GM19463 (cell line): ENCODE data around the gene PCDHB10.
"Not testable (repeated sequence)": the region's sequence is repeated elsewhere in the genome, so short reads cannot be mapped to it uniquely, and the experiment has no call there.

ENCODE experiments used
- ATAC-seq: cut with Tn5 transposase; IDR thresholded peaks from one replicate; pipeline ENCODE4 v1.9.1; 2021; ENCODE audit warnings: mild to moderate bottlenecking, moderate library complexity; ENCODE audit not compliant: unreplicated experiment

Gene PCDHB10

GRCh38 chr5:141186897-141187512 is 5.1 kb upstream of the PCDHB10 start, which contains the start of gene PCDHB9:
Gene PCDHB9 (plus strand): TSS chr5:141187161. CDS start chr5:141187319, 158 bp downstream.
- no peak for ATAC-seq

DNA sequence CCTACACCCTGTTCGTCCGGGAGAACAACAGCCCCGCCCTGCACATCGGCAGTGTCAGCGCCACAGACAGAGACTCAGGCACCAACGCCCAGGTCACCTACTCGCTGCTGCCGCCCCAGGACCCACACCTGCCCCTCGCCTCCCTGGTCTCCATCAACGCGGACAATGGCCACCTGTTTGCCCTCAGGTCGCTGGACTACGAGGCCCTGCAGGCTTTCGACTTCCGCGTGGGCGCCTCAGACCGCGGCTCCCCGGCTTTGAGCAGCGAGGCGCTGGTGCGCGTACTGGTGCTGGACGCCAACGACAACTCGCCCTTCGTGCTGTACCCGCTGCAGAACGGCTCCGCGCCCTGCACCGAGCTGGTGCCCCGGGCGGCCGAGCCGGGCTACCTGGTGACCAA is 3.5 kb upstream of the PCDHB10 start:
- ATAC-seq = not testable (repeated sequence)

DNA sequence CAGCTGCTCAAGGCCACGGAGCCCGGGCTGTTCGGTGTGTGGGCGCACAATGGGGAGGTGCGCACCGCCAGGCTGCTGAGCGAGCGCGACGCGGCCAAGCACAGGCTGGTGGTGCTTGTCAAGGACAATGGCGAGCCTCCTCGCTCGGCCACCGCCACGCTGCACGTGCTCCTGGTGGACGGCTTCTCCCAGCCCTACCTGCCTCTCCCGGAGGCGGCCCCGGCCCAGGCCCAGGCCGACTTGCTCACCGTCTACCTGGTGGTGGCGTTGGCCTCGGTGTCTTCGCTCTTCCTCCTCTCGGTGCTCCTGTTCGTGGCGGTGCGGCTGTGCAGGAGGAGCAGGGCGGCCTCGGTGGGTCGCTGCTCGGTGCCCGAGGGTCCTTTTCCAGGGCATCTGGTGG is 3.0 kb upstream of the PCDHB10 start:
- not testable (repeated sequence) for ATAC-seq

- not testable (repeated sequence) for ATAC-seq
These were observed 2.2 kb downstream of the PCDHB10 start for GRCh38 chr5:141194332-141194731.

- no peak for ATAC-seq
These were observed 4.2 kb downstream of the PCDHB10 start for GRCh38 chr5:141196363-141196762.

- no peak for ATAC-seq
These were observed 7.4 kb downstream of the PCDHB10 start, which contains the start of gene PCDHB11 for GRCh38 chr5:141199359-141200235. Gene PCDHB11 (plus strand): TSS chr5:141199627. CDS start chr5:141199775, 148 bp downstream.

- ATAC-seq = not testable (repeated sequence)
These were observed 9.0 kb downstream of the PCDHB10 start for GRCh38 chr5:141201126-141201525.

DNA sequence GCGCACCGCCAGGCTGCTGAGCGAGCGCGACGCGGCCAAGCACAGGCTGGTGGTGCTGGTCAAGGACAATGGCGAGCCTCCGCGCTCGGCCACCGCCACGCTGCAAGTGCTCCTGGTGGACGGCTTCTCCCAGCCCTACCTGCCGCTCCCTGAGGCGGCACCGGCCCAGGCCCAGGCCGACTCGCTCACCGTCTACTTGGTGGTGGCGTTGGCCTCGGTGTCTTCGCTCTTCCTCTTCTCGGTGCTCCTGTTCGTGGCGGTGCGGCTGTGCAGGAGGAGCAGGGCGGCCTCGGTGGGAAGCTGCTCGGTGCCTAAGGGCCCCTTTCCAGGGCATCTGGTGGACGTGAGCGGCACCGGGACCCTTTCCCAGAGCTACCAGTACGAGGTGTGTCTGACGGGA is 9.5 kb downstream of the PCDHB10 start:
- ATAC-seq = not testable (repeated sequence)

GRCh38 chr5:141208478-141208877 is 16.3 kb downstream of the PCDHB10 start, which contains the start of gene PCDHB12:
Gene PCDHB12 (plus strand): TSS chr5:141208719. CDS start chr5:141208908, 189 bp downstream.
- no peak for ATAC-seq

- not testable (repeated sequence) for ATAC-seq
These were observed 18.1 kb downstream of the PCDHB10 start for GRCh38 chr5:141210281-141210680.

GRCh38 chr5:141210849-141211248 is 18.7 kb downstream of the PCDHB10 start:
- not testable (repeated sequence) for ATAC-seq

DNA sequence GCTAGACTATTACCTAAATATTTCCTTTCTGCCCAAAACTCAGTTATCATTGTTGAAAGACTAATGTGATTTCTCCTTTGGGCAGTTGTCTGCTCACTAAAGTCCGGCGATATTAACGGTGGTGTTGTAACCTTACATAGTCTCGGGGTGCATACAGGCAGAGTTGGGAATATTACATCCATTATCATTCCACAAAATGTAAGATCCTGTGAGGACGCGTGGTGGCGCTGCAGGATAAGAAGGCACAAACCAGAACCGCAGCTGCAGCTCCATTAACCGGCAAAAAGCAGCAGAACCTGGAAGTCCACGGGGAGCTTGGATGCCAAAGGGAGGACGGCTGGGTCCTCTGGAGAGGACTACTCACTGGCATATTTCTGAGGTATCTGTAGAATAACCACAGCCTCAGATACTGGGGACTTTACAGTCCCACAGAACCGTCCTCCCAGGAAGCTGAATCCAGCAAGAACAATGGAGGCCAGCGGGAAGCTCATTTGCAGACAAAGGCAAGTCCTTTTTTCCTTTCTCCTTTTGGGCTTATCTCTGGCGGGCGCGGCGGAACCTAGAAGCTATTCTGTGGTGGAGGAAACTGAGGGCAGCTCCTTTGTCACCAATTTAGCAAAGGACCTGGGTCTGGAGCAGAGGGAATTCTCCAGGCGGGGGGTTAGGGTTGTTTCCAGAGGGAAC is 21.6 kb downstream of the PCDHB10 start, which contains the start of gene PCDHB13:
Gene PCDHB13 (plus strand): TSS at position 264 of the 684 bp plus-strand sequence. CDS start 205 bp downstream, at position 469.
- ATAC-seq = not testable (repeated sequence)

GRCh38 chr5:141214583-141214982 is 22.4 kb downstream of the PCDHB10 start:
- not testable (repeated sequence) for ATAC-seq

DNA sequence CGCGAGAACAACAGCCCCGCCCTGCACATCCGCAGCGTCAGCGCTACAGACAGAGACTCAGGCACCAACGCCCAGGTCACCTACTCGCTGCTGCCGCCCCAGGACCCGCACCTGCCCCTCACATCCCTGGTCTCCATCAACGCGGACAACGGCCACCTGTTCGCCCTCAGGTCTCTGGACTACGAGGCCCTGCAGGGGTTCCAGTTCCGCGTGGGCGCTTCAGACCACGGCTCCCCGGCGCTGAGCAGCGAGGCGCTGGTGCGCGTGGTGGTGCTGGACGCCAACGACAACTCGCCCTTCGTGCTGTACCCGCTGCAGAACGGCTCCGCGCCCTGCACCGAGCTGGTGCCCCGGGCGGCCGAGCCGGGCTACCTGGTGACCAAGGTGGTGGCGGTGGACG is 23.4 kb downstream of the PCDHB10 start:
- ATAC-seq = not testable (repeated sequence)

DNA sequence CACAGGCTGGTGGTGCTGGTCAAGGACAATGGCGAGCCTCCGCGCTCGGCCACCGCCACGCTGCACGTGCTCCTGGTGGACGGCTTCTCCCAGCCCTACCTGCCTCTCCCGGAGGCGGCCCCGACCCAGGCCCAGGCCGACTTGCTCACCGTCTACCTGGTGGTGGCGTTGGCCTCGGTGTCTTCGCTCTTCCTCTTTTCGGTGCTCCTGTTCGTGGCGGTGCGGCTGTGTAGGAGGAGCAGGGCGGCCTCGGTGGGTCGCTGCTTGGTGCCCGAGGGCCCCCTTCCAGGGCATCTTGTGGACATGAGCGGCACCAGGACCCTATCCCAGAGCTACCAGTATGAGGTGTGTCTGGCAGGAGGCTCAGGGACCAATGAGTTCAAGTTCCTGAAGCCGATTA is 23.9 kb downstream of the PCDHB10 start:
- not testable (repeated sequence) for ATAC-seq

DNA sequence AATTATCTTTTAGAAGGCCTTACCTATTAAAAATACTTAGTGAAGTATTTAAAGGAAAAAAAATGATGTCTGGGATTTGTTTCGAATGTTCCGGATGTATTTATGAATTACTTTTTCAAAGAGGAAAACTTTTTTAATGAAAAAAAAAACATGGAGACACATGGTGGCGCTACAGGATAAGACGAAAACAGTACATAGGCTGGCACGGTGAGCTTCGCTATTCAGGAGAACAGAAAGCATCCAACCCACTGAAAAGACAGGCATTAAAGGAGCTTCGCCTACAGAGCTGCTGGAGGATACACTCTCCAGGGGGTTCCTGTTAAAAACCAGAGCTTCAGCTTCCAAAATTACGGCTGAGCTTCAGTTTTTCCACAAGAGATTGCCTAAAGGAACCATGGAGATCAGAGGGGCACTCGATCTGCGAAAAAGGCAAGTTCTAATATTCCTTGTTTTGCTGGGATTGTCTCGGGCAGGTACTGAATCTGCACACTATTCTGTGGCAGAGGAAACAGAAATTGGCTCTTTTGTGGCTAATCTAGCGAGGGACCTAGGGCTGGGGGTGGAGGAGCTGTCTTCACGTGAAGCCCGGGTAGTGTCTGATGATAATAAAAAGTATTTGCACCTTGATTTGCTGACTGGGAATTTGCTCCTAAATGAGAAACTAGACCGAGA is 31.1 kb downstream of the PCDHB10 start, which contains the start of gene PCDHB14:
Gene PCDHB14 (plus strand): TSS at position 232 of the 672 bp plus-strand sequence. CDS start 163 bp downstream, at position 395.
- ATAC-seq = no peak

DNA sequence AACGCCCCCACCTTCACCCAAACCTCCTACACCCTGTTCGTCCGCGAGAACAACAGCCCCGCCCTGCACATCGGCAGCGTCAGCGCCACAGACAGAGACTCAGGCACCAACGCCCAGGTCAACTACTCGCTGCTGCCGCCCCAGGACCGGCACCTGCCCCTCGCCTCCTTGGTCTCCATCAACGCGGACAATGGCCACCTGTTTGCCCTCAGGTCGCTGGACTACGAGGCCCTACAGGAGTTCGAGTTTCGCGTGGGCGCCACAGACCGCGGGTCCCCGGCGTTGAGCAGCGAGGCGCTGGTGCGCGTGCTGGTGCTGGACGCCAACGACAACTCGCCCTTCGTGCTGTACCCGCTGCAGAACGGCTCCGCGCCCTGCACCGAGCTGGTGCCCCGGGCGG is 32.7 kb downstream of the PCDHB10 start:
- not testable (repeated sequence) for ATAC-seq

GRCh38 chr5:141225421-141225820 is 33.3 kb downstream of the PCDHB10 start:
- ATAC-seq = not testable (repeated sequence)

DNA sequence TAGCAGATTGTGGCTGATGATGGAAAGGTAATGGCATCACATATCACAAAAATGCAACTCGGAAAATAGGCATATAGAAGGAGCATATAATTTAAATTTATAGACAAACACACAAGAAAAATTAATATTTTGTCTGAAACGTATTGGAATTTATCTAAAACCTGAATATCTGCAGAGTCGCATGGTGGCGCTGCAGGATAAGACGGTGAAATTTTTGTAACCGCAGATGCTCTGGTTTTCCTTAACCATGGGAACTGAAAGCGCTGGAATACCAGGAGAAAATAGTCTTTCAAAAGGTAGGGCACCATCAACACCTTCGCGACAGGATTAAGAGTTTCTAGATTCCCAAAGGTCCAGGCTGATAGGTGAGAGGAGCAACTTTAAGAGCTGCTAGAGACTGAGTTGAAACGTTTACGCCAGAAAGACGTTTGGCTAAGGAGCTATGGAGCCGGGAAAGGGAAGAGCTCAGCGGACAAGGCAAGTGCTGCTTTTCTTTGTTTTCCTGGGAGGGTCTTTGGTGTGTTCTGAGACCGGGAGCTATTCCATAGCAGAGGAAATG is 42.0 kb downstream of the PCDHB10 start:
- ATAC-seq = no peak

- ATAC-seq = not testable (repeated sequence)
These were observed 43.8 kb downstream of the PCDHB10 start for GRCh38 chr5:141235922-141236321.
